D721Med (cell line): ENCODE results near the gene TTBK1.

Experiments used
- DNase-seq: peaks from one replicate; pipeline ENCODE4 v3.0.0; 2011; ENCODE audit warnings: low spot score; ENCODE audit not compliant: insufficient read length
- FAIRE-seq: peaks from 2 replicates; lab custom pipeline; 2011; peaks lifted over from hg19 to GRCh38; lab: Jason Lieb, UNC
- CTCF ChIP-seq: IDR thresholded peaks from 2 replicates; pipeline ENCODE4 v1.5.1; 2012; ENCODE audit warnings: mild to moderate bottlenecking, control low read depth; ENCODE audit not compliant: insufficient read depth; ENCODE audit errors: missing control alignments

The TTBK1 gene

GRCh38 chr6:43231735-43232450, 11.4 kb upstream of the TTBK1 start:
- DNase-seq (no peak), FAIRE-seq (no peak)
- TF ChIP-seq CTCF: no peak

- FAIRE-seq (no peak), DNase-seq (no peak)
These were observed 7.4 kb upstream of the TTBK1 start for GRCh38 chr6:43235841-43236240.

GRCh38 chr6:43239054-43239453, 4.2 kb upstream of the TTBK1 start:
- no peak for FAIRE-seq
- no peak for TF ChIP-seq CTCF
- no peak for DNase-seq

More at GRCh38 chr6:43235841-43236240, 7.4 kb upstream of the TTBK1 start:
- no peak for TF ChIP-seq CTCF

GRCh38 chr6:43240950-43241349, 2.3 kb upstream of the TTBK1 start:
- DNase-seq (no peak), FAIRE-seq (no peak)
- TF ChIP-seq CTCF: no peak

- FAIRE-seq: no peak
- DNase-seq: no peak
- TF ChIP-seq CTCF: no peak
These were observed 1.8 kb upstream of the TTBK1 start for GRCh38 chr6:43241446-43241845.

GRCh38 chr6:43243664-43244321, 512 bp downstream of the TTBK1 start:
- DNase-seq: peak; percentile 29
- no peak for TF ChIP-seq CTCF
- FAIRE-seq: no peak
